HG03196 (cell line): ENCODE data around the gene INTS6L.
"Not testable (repeated sequence)": the region's sequence is repeated elsewhere in the genome, so short reads cannot be mapped to it uniquely, and the experiment has no call there.

Source experiments
- ATAC-seq: cut with Tn5 transposase; IDR thresholded peaks from one replicate; pipeline ENCODE4 v1.9.1; 2021; ENCODE audit not compliant: unreplicated experiment

INTS6L gene

GRCh38 chrX:135596495-135596894, 76.0 kb downstream of the INTS6L start:
- no peak for ATAC-seq

DNA sequence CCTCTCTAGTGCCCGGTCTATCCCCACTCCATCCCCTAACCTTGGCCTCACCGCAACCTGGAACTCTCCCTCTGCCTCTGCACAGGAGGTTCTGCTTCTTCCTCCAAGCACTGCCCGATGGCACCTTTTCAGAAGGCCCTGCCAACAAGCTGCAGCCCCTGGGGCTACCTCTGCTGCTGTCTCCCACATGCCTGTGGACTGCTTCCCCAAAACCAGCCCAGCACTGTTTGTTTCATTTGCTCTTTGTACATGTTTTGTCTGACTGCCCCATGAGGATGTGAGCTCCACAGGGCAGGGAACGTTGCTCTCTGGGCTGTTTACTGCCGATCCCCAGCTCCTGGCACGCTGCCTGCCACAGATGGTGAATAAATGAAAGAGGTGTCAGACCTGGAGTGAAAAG, 85.4 kb downstream of the INTS6L start:
- ATAC-seq, result no peak

- not testable (repeated sequence) for ATAC-seq
Observed at GRCh38 chrX:135624408-135625204, 104.1 kb downstream of the INTS6L start.

DNA sequence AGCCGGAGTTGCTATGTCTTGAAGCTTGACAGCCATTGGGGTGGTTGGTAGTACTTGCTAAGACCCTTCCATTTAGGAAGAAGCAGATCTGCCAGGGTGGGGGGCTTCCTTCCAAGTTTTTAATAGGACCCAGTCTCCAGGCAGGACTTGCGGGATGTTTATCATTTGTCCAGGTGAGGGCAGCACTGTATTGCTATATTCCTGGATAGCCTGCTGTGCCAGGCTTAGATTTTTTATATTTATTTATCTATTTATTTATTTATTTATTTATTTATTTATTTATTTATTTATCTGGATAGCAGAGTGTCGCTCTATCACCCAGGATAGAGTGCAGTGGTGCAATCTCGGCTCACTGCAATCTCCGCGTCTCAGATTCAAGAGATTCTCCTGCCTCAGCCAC, 105.5 kb downstream of the INTS6L start:
- no peak for ATAC-seq

DNA sequence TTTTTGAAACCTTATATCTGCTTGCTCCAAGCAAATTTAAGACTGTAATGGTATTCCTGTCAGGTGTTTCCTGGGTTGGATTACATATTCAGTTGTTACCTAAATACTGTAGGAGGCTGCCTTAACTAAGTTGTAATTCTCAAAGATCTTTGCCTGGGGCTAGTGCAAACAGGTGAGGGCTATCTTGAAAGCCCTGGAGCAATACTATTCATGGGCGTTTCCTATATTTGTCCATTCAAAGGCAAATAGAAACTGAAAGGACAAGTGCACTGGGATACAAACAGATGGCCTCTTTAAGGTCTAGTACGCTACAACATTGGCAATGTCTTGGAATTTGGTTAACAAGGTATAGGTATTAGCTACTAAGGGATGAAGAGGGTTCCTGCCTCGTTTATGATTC, 108.9 kb downstream of the INTS6L start:
- ATAC-seq, result no peak
